PC-3 (cell line): ENCODE data around the gene TMEM126B. TPM values are rescaled to one million over a fixed set of nuclear protein-coding genes. Genes with fewer than 3 reads are reported as not detected.

Experiments used
- ATAC-seq: fragments of 200-7000 bp; cut with Tn5 transposase; 2 replicates; pipeline ENCODE4 v1.9.1; 2020; ENCODE audit warnings: mild to moderate bottlenecking, moderate library complexity
- BruUV-seq: library from RNA; stranded (reverse); fragments of 400-500 nt; replicated peaks from 2 replicates; lab custom pipeline; 2021; lab: Mats Ljungman, UMichigan
- CTCF ChIA-PET: fragments of 300-600 bp; sonication (Branson Sonifier 250); formaldehyde crosslinking; loops from one replicate; lab custom pipeline; 2022; ENCODE audit warnings: antibody characterized with exemption; lab: Charles Lee
- POLR2A ChIA-PET: fragments of 300-600 bp; sonication (Branson Sonifier 250); formaldehyde crosslinking; loops from one replicate; lab custom pipeline; 2022; ENCODE audit warnings: antibody characterized with exemption; ENCODE audit not compliant: unreplicated experiment; lab: Charles Lee
- DNase-seq: peaks from one replicate; pipeline ENCODE4 v3.0.0-alpha.2; 2015
- H2AFZ ChIP-seq: fragments of 300-600 bp; sonication (generic); 2 replicates; pipeline ENCODE4 v1.6.0; 2016; ENCODE audit warnings: antibody characterized with exemption, low read length
- H3F3A ChIP-seq: fragments of 300-600 bp; sonication (generic); one replicate; pipeline ENCODE4 v1.6.0; 2017; ENCODE audit warnings: antibody characterized with exemption, low read length, control low read depth, mild to moderate bottlenecking; ENCODE audit not compliant: unreplicated experiment
- H3K27ac ChIP-seq: fragments of 300-600 bp; sonication (generic); 2 replicates; pipeline ENCODE4 v1.5.1; 2016; ENCODE audit warnings: mild to moderate bottlenecking, low read length
- H3K27me3 ChIP-seq: fragments of 300-600 bp; sonication (generic); 2 replicates; pipeline ENCODE4 v1.6.1; 2016; ENCODE audit warnings: low read length, mixed read lengths
- H3K36me3 ChIP-seq: fragments of 300-600 bp; sonication (generic); 2 replicates; pipeline ENCODE4 v1.6.1; 2016; ENCODE audit warnings: low read depth, mixed run types, low read length, mixed read lengths
- H3K4me1 ChIP-seq: fragments of 300-600 bp; sonication (generic); 2 replicates; pipeline ENCODE4 v1.5.1; 2016; ENCODE audit warnings: low read length; ENCODE audit not compliant: insufficient read depth
- H3K4me2 ChIP-seq: fragments of 300-600 bp; sonication (generic); 2 replicates; pipeline ENCODE4 v1.6.0; 2016; ENCODE audit warnings: low read length
- H3K4me3 ChIP-seq: fragments of 300-600 bp; sonication (generic); 2 replicates; pipeline ENCODE4 v1.5.1; 2016; ENCODE audit warnings: mild to moderate bottlenecking, low read length, mixed read lengths
- H3K79me2 ChIP-seq: fragments of 300-600 bp; sonication (generic); 2 replicates; pipeline ENCODE4 v1.6.1; 2017; ENCODE audit warnings: low read length, mixed read lengths
- H3K9ac ChIP-seq: fragments of 300-600 bp; sonication (generic); 2 replicates; pipeline ENCODE4 v1.6.0; 2016; ENCODE audit warnings: mild to moderate bottlenecking, low read length
- H3K9me2 ChIP-seq: fragments of 300-600 bp; sonication (generic); replicated peaks from 2 replicates; pipeline ENCODE4 v1.6.1; 2016; ENCODE audit warnings: mixed run types, low read length, mixed read lengths
- H3K9me3 ChIP-seq: fragments of 300-600 bp; sonication (generic); 2 replicates; pipeline ENCODE4 v1.6.1; 2016; ENCODE audit warnings: low read length, mixed read lengths
- H4K20me1 ChIP-seq: fragments of 300-600 bp; sonication (generic); 2 replicates; pipeline ENCODE4 v1.6.1; 2016; ENCODE audit warnings: low read length, mixed read lengths
- EZH2 ChIP-seq: fragments of 300-600 bp; sonication (generic); IDR thresholded peaks from one replicate; pipeline ENCODE4 v1.6.1; 2017; ENCODE audit warnings: antibody characterized with exemption, mild to moderate bottlenecking, low read length; ENCODE audit not compliant: unreplicated experiment
- EZH2phosphoT487 ChIP-seq: fragments of 300-600 bp; sonication (generic); IDR thresholded peaks from 2 replicates; pipeline ENCODE4 v1.6.1; 2018; ENCODE audit warnings: mild to moderate bottlenecking, antibody characterized with exemption, low read length, borderline replicate concordance
- intact Hi-C: fragments of 100-400 bp; cut with micrococcal nuclease; formaldehyde crosslinking; loops from 2 replicates; pipeline ENCODE4 v1.9.0; 2023
- total RNA-seq: library from RNA; depleted of rRNA; stranded (reverse); fragments of >200 nt; gene quantifications from 2 replicates; pipeline ENCODE4 v1.2.3, GENCODE V29; 2014
- TF ChIP-seq, protein P1 (sequence below): fragments of 300-600 bp; sonication (generic); conservative IDR thresholded peaks from 2 replicates; pipeline ENCODE4 v1.5.1; 2017; ENCODE audit warnings: antibody characterized with exemption, low read depth, mild to moderate bottlenecking, low read length

Gene TMEM126B
- total RNA-seq, 1 experiment from 2014 or later, result 79.5 TPM

GRCh38 chr11:85663080-85663752 lies 34.8 kb downstream of the TMEM126B start:
- peak overlapping the region; percentile 99 for H3K9ac ChIP-seq
- H3F3A ChIP-seq, result no peaks in the 10 kb centered on the region
- no peak overlapping the region for H2AFZ ChIP-seq
- H3K9me3 ChIP-seq, result no peaks in the 10 kb centered on the region
- ChIA-PET CTCF (interaction anchor here (0.6 to 0.7 kb wide), 2 partner anchors 66 to 883 kb away, joined by 4 to 6 read pairs; no protein-coding TSS in a partner anchor), POLR2A (interaction anchor here (0.7 kb wide), 1 partner anchor 1603 kb away, joined by 11 read pairs; no protein-coding TSS in a partner anchor)
- DNase-seq (no peak), ATAC-seq (no peak)
- peaks cover 50% of the 10 kb centered on the region for H3K36me3 ChIP-seq
- H3K4me1 ChIP-seq, result peaks cover 37% of the 10 kb centered on the region
- H3K4me2 ChIP-seq, result peak overlapping the region; percentile 96
- peak overlapping the region; percentile 98 for H3K4me3 ChIP-seq
- peaks cover 57% of the 10 kb centered on the region for H4K20me1 ChIP-seq
- no peaks in the 10 kb centered on the region for H3K27me3 ChIP-seq
- H3K79me2 ChIP-seq, result peaks cover 68% of the 10 kb centered on the region
- TF ChIP-seq EZH2phosphoT487 (no peak), EZH2 (no peak)
- TF ChIP-seq, protein P1, sequence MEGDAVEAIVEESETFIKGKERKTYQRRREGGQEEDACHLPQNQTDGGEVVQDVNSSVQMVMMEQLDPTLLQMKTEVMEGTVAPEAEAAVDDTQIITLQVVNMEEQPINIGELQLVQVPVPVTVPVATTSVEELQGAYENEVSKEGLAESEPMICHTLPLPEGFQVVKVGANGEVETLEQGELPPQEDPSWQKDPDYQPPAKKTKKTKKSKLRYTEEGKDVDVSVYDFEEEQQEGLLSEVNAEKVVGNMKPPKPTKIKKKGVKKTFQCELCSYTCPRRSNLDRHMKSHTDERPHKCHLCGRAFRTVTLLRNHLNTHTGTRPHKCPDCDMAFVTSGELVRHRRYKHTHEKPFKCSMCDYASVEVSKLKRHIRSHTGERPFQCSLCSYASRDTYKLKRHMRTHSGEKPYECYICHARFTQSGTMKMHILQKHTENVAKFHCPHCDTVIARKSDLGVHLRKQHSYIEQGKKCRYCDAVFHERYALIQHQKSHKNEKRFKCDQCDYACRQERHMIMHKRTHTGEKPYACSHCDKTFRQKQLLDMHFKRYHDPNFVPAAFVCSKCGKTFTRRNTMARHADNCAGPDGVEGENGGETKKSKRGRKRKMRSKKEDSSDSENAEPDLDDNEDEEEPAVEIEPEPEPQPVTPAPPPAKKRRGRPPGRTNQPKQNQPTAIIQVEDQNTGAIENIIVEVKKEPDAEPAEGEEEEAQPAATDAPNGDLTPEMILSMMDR, result no peak
- BruUV-seq, result TSS peak; percentile 29
- H3K27ac ChIP-seq, result no peak overlapping the region
- no peaks in the 10 kb centered on the region for H3K9me2 ChIP-seq
- intact Hi-C loops, result loop anchor here (5.0 to 10.0 kb wide), 2 partner anchors 66 to 582 kb away; partner anchors contain the start of gene EED

DNA sequence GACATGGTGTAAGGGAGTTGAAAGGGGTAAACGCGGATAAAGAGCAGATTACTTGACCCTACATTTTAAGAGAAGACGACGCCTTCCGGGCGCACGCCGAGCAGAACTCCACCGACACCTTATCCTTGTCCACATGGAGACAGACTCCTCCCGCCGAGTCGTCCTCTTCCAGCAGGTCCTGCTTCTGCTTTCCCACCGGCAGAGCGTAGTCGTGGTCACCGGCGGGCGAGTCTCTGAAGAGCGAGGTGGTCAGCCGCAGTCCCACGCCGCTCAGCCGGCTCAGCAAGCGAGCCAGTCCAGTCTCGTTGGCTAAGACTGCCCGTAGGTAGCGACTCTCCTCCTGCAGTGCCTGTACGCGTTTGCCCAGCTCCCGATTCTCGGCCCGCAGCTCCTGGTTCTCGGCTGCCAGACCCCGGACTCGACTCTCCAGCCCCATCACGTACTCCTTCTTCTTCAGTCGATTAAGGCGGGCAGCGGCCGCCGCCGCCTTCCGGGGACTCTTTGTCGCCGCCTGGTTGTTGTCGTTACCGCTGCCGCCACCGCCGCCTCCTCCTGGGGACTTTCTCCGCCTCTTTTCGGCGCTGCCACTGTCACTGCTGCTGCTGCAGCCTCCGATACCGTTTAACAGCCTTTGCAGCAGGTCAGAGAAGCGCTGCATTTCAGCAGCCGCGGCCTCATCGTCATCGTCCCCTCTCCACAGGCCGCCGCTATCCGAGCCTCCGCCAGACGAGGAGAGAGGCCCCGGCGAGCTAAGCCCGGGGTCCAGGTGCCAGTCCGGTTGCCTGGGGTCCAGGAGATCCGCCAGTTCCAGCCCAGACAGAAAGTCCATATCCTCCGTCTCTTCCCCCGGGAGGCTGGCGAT lies 35.6 kb downstream of the TMEM126B start:
- peak; percentile 55 for ATAC-seq
- peaks cover 49% of the 10 kb centered on the region for H4K20me1 ChIP-seq
- no TSS peak for BruUV-seq
- H3K4me2 ChIP-seq, result peak overlapping the region; percentile 96
- TF ChIP-seq, protein P1, result peak; percentile 63
- no peak for TF ChIP-seq EZH2phosphoT487
- DNase-seq, result peak; percentile 78
- no peaks in the 10 kb centered on the region for H3K9me3 ChIP-seq
- intact Hi-C loops, result loop anchor here (1.0 to 10.0 kb wide), 4 partner anchors 36 to 581 kb away; partner anchors contain the start of genes EED and TMEM126B
- peaks cover 32% of the 10 kb centered on the region for H3K4me1 ChIP-seq
- H3K9me2 ChIP-seq, result no peaks in the 10 kb centered on the region
- peak overlapping the region; percentile 79; the same call in 1 of the 2 replicates for H2AFZ ChIP-seq
- POLR2A ChIA-PET, result interaction anchor here (0.5 to 0.8 kb wide), 3 partner anchors 16 to 410 kb away, joined by 3 to 37 read pairs (median 3); partner anchors contain the start of genes TMEM126A and TMEM126B
- peak overlapping the region; percentile 99 for H3K9ac ChIP-seq
- no peaks in the 10 kb centered on the region for H3F3A ChIP-seq
- CTCF ChIA-PET, result no interaction called here
- H3K36me3 ChIP-seq, result peaks cover 42% of the 10 kb centered on the region
- H3K27me3 ChIP-seq, result no peaks in the 10 kb centered on the region
- H3K79me2 ChIP-seq, result peaks cover 60% of the 10 kb centered on the region
- peak overlapping the region; percentile 91 for H3K27ac ChIP-seq
- peak overlapping the region; percentile 98 for H3K4me3 ChIP-seq
